Measurements from ENCODE around the gene ABLIM2.

DNA sequence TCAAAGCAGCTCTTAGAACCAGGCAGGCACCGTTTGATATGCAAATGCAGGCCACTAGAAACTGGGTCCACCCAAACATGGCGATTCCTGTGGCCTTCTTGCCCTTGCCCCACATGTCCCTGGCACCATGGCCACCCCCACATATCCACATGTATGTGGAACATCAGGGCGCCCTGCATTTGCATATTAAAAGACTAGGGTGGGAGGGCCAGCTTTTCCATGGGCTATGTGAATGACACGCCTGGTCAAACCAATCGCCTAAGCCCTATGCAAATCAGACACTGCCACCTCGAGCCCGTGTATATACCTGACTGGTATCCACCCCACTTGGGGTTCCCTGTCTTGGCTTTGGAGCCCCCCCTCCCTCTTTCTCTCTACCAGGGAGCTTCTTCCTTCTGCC lies 107.0 kb downstream of the ABLIM2 start:
- TF ChIP-seq, protein P1, sequence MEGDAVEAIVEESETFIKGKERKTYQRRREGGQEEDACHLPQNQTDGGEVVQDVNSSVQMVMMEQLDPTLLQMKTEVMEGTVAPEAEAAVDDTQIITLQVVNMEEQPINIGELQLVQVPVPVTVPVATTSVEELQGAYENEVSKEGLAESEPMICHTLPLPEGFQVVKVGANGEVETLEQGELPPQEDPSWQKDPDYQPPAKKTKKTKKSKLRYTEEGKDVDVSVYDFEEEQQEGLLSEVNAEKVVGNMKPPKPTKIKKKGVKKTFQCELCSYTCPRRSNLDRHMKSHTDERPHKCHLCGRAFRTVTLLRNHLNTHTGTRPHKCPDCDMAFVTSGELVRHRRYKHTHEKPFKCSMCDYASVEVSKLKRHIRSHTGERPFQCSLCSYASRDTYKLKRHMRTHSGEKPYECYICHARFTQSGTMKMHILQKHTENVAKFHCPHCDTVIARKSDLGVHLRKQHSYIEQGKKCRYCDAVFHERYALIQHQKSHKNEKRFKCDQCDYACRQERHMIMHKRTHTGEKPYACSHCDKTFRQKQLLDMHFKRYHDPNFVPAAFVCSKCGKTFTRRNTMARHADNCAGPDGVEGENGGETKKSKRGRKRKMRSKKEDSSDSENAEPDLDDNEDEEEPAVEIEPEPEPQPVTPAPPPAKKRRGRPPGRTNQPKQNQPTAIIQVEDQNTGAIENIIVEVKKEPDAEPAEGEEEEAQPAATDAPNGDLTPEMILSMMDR (IDR thresholded peaks at IDR 0.05; ENCODE audit: low read length): no peak
- TF ChIP-seq EZH2phosphoT487 (IDR thresholded peaks at IDR 0.05; ENCODE audit: low read length): no peak
